B cell (primary cell): ENCODE measurements around the gene SMTN. TPM values are rescaled to one million over a fixed set of nuclear protein-coding genes. Genes with fewer than 3 reads are reported as not detected.
A peak's percentile ranks its signal among the peaks of the same experiment; 100 is the strongest.

Experiments used
- ATAC-seq: fragments of 200-7000 bp; cut with Tn5 transposase; one replicate; pipeline ENCODE4 v1.10.0; 2021; ENCODE audit warnings: low read depth, mild to moderate bottlenecking, moderate number of reproducible peaks, moderate library complexity
- CTCF ChIA-PET: fragments of 350-600 bp; sonication (Branson Sonifier 250); formaldehyde crosslinking; loops from one replicate; lab custom pipeline; 2021; ENCODE audit warnings: antibody characterized with exemption, inconsistent platforms; lab: Charles Lee
- POLR2A ChIA-PET: fragments of 350-600 bp; sonication (Branson Sonifier 250); formaldehyde crosslinking; loops from one replicate; lab custom pipeline; 2021; ENCODE audit warnings: antibody characterized with exemption; lab: Charles Lee
- DNase-seq: peaks from one replicate; pipeline ENCODE4 v3.0.0; 2013
- H2AFZ ChIP-seq: 2 replicates; pipeline ENCODE4 v1.6.1; 2012; ENCODE audit warnings: mild to moderate bottlenecking, low read depth, low read length; ENCODE audit not compliant: insufficient read depth, poor library complexity, severe bottlenecking
- H3K27ac ChIP-seq, 2 donors: 1 replicate in 1 of 2; 2 replicates in 1 of 2; pipeline ENCODE4 v1.5.1; 2012 to 2013; ENCODE audit warnings: low read length in 2 of 2, mild to moderate bottlenecking in 2 of 2, moderate library complexity in 1 of 2
- H3K27me3 ChIP-seq, 4 experiments: fragments of 200-600 bp in 1 of 4; sonication (generic) in 1 of 4; replicated peaks in 1 of 4; 1 replicate in 2 of 4; 2 replicates in 2 of 4; pipeline versions ENCODE4 v1.6.1 to v1.7.0; 2013 to 2016; ENCODE audit warnings: low read length in 3 of 4, mild to moderate bottlenecking in 2 of 4, mixed read lengths in 1 of 4, moderate library complexity in 1 of 4; ENCODE audit not compliant: insufficient read depth in 4 of 4, control insufficient read depth in 3 of 4; ENCODE audit errors: control extremely low read depth in 1 of 4
- H3K36me3 ChIP-seq, 2 experiments: replicated peaks in 1 of 2; 1 replicate in 1 of 2; 2 replicates in 1 of 2; pipeline versions ENCODE4 v1.6.1 to v1.7.1; 2013; ENCODE audit warnings: low read length in 1 of 2; ENCODE audit not compliant: insufficient read depth in 2 of 2, control insufficient read depth in 1 of 2; ENCODE audit errors: control extremely low read depth in 1 of 2, extremely low read depth in 1 of 2
- H3K4me1 ChIP-seq, 2 donors: fragments of 200-600 bp in 1 of 2; sonication (generic) in 1 of 2; 1 replicate in 1 of 2; 2 replicates in 1 of 2; pipeline versions ENCODE4 v1.5.1 to v1.6.1; 2013 to 2017; ENCODE audit warnings: low read length in 2 of 2; ENCODE audit not compliant: control insufficient read depth in 2 of 2, insufficient read depth in 2 of 2
- H3K4me2 ChIP-seq: replicated peaks from 2 replicates; pipeline ENCODE3; 2012; ENCODE audit warnings: mild to moderate bottlenecking, low read depth, low read length; ENCODE audit not compliant: poor library complexity, severe bottlenecking
- H3K4me3 ChIP-seq, 5 experiments: fragments of 200-600 bp in 1 of 5; sonication (generic) in 1 of 5; 1 replicate in 3 of 5; 2 replicates in 2 of 5; pipeline versions ENCODE4 v1.5.1 to v1.7.0; 2011 to 2016; ENCODE audit warnings: low read length in 4 of 5, mild to moderate bottlenecking in 4 of 5, low read depth in 2 of 5, control low read depth in 1 of 5, moderate library complexity in 1 of 5; ENCODE audit not compliant: insufficient read depth in 1 of 5; ENCODE audit errors: control extremely low read depth in 1 of 5, extremely low read depth in 1 of 5
- H3K79me2 ChIP-seq: fragments of 200-600 bp; sonication (generic); one replicate; pipeline ENCODE4 v1.6.0; 2016; ENCODE audit warnings: low read length; ENCODE audit not compliant: control insufficient read depth, insufficient read depth
- H3K9ac ChIP-seq: fragments of 200-600 bp; sonication (generic); 2 replicates; pipeline ENCODE4 v1.6.1; 2017; ENCODE audit warnings: mild to moderate bottlenecking, low read length, moderate library complexity
- H3K9me3 ChIP-seq, 3 donors: one replicate each; pipeline versions ENCODE4 v1.6.1 to v1.7.1; 2013; ENCODE audit warnings: low read length in 2 of 3; ENCODE audit not compliant: control insufficient read depth in 2 of 3, insufficient read depth in 1 of 3; ENCODE audit errors: control extremely low read depth in 1 of 3
- H4K20me1 ChIP-seq: 2 replicates; pipeline ENCODE4 v1.6.0; 2012; ENCODE audit warnings: mild to moderate bottlenecking, low read length; ENCODE audit not compliant: insufficient read depth, control insufficient read depth, poor library complexity, severe bottlenecking
- H3K27ac Mint-ChIP-seq: one replicate; pipeline ENCODE4 v1.8.0; 2021; ENCODE audit warnings: mixed read lengths
- H3K27me3 Mint-ChIP-seq: one replicate; pipeline ENCODE4 v1.8.0; 2021; ENCODE audit warnings: mixed read lengths
- H3K4me1 Mint-ChIP-seq: one replicate; pipeline ENCODE4 v1.8.0; 2021; ENCODE audit warnings: mixed read lengths
- H3K4me3 Mint-ChIP-seq: one replicate; pipeline ENCODE4 v1.8.0; 2021; ENCODE audit warnings: mixed read lengths
- H3K9me3 Mint-ChIP-seq: one replicate; pipeline ENCODE4 v1.8.0; 2022; ENCODE audit warnings: mixed read lengths; ENCODE audit not compliant: insufficient read depth
- EZH2 ChIP-seq: IDR thresholded peaks from 2 replicates; pipeline ENCODE4 v1.6.1; 2012; ENCODE audit warnings: borderline replicate concordance, low read depth, mild to moderate bottlenecking, moderate library complexity, low read length; ENCODE audit not compliant: insufficient read depth, poor library complexity, severe bottlenecking
- WGBS: methylation state at CpG from one replicate; pipeline ENCODE4 v1.1.5; 2013; ENCODE audit warnings: missing lambda C conversion rate; ENCODE audit not compliant: insufficient coverage; 5-methylcytosine and 5-hydroxymethylcytosine counted together
- intact Hi-C: fragments of 100-400 bp; cut with micrococcal nuclease; formaldehyde crosslinking; loops from one replicate; pipeline ENCODE4 v1.10.0; 2022
- polyA plus RNA-seq: library from polyadenylated mRNA; depleted of rRNA; stranded (reverse); fragments of >200 nt; gene quantifications from 2 replicates; pipeline ENCODE4 v1.2.3, GENCODE V29; 2012
- total RNA-seq, 2 donors: library from RNA; stranded (reverse); fragments of 120-200 nt in 1 of 2; gene quantifications; 1 replicate in 1 of 2; 2 replicates in 1 of 2; pipeline versions ENCODE4 v1.2.3 to v1.2.4, GENCODE V29; 2013 to 2022
- TF ChIP-seq, protein P1 (sequence below): fragments of 200-600 bp; IDR thresholded peaks from one replicate; pipeline ENCODE4 v1.8.0; 2022; ENCODE audit warnings: antibody characterized with exemption, mild to moderate bottlenecking

Gene SMTN
- total and polyA plus RNA-seq, 2 donors (not counting 1 experiment from before 2014, with no cell fraction given): 4.0 to 7.0 TPM

DNA sequence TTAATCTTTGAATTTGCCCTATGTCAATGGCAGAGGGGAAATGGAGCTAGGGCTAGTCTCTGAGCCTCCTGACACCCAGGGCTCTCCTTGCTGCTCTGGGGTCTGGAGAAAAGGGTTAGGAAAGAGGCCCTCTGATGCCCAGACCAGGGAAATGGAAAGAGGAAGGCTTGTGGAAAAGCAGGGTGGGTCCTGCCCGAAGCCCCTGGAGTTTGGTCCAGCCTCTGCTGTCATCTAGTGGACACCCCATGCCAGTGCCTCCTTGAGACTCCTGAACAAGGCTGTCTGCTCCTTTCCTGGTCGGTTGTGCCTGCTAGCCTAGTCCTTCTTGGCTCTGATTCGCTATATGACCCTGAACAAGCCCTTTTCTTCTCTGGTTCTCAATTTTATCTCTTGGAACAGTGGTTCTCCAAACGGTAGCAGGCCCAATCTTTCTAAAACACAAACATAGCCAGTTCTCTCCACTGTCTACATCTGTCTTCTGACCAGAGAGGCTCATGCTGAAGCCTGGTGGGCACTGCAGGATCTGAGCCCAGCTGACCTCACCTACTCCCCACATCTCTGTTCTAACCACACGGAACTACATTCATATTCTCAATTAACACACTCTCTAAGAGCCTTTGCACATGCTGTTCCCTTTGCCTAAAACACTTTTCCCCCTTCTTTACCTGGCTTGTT lies 68.0 kb downstream of the SMTN start:
- peaks cover 1 to 10% (median 4%) of the 10 kb centered on the region in 3 donors for H3K9me3 ChIP-seq
- no peaks in the 10 kb centered on the region for H3K4me1 ChIP-seq
- no peak overlapping the region for H3K4me2 ChIP-seq
- H3K27me3 Mint-ChIP-seq: peaks cover 14% of the 10 kb centered on the region
- H3K36me3 ChIP-seq: no peaks in the 10 kb centered on the region
- no peaks in the 10 kb centered on the region for H3K79me2 ChIP-seq
- H4K20me1 ChIP-seq: no peaks in the 10 kb centered on the region
- no peak overlapping the region for H3K27ac ChIP-seq
- H3K27ac Mint-ChIP-seq: no peak overlapping the region
- no peak overlapping the region for H2AFZ ChIP-seq
- H3K9ac ChIP-seq: no peak overlapping the region
- ATAC-seq (peak; percentile 78), DNase-seq (peak; percentile 57)
- TF ChIP-seq, protein P1, sequence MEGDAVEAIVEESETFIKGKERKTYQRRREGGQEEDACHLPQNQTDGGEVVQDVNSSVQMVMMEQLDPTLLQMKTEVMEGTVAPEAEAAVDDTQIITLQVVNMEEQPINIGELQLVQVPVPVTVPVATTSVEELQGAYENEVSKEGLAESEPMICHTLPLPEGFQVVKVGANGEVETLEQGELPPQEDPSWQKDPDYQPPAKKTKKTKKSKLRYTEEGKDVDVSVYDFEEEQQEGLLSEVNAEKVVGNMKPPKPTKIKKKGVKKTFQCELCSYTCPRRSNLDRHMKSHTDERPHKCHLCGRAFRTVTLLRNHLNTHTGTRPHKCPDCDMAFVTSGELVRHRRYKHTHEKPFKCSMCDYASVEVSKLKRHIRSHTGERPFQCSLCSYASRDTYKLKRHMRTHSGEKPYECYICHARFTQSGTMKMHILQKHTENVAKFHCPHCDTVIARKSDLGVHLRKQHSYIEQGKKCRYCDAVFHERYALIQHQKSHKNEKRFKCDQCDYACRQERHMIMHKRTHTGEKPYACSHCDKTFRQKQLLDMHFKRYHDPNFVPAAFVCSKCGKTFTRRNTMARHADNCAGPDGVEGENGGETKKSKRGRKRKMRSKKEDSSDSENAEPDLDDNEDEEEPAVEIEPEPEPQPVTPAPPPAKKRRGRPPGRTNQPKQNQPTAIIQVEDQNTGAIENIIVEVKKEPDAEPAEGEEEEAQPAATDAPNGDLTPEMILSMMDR: peak; percentile 66
- no peak for TF ChIP-seq EZH2
- no peaks in the 10 kb centered on the region for H3K27me3 ChIP-seq
- H3K9me3 Mint-ChIP-seq: no peaks in the 10 kb centered on the region
- no peaks in the 10 kb centered on the region for H3K4me1 Mint-ChIP-seq
- CTCF ChIA-PET: interaction anchor here (0.9 to 2.0 kb wide), 9 partner anchors 10 to 514 kb away, joined by 3 to 7 read pairs (median 4); no protein-coding TSS in a partner anchor
- H3K4me3 Mint-ChIP-seq: no peak overlapping the region
- WGBS: 24% methylated on average over 5 of the region's 5 CpGs
- intact Hi-C loops: loop anchor here (2.0 to 5.0 kb wide), 3 partner anchors 42 to 202 kb away; partner anchors contain the start of gene SELENOM
- no peak overlapping the region for H3K4me3 ChIP-seq
- POLR2A ChIA-PET: no interaction called here

DNA sequence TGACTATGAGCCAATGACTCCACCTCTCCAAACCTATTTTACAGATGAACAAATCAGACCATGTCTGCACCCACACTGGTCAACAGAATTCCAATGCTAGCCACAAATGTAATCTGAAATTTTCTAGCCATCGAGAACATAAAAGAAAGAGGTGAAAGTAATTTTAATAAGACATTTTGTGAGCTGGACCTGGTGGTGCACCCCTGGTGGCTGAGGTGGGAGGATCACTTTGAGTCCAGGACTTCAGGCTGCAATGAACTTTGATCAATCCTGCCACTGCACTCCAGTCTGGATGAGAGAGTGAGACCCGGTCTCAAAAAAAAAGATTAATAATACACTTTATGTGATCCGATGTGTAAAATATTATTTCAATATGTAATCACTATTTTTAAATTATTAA lies 69.5 kb downstream of the SMTN start:
- no peak for TF ChIP-seq EZH2
- TF ChIP-seq, protein P1: peak; percentile 15
- CTCF ChIA-PET: interaction anchor here (0.6 kb wide), 1 partner anchor 791 kb away, joined by 3 read pairs; no protein-coding TSS in a partner anchor

More for the DNA sequence above, 69.5 kb downstream of the SMTN start:
- H2AFZ ChIP-seq: no peak overlapping the region
- no peaks in the 10 kb centered on the region for H3K27me3 ChIP-seq
- H3K4me3 ChIP-seq: no peak overlapping the region
- no peak overlapping the region for H3K4me2 ChIP-seq
- POLR2A ChIA-PET: no interaction called here
- no peaks in the 10 kb centered on the region for H3K79me2 ChIP-seq
- no peak for DNase-seq
- no peaks in the 10 kb centered on the region for H3K9me3 Mint-ChIP-seq
- no peaks in the 10 kb centered on the region for H3K4me1 Mint-ChIP-seq
- H3K9ac ChIP-seq: no peak overlapping the region
- no peaks in the 10 kb centered on the region for H3K4me1 ChIP-seq
- H3K4me3 Mint-ChIP-seq: no peak overlapping the region
- no peak overlapping the region for H3K27ac ChIP-seq
- H3K27me3 Mint-ChIP-seq: peaks cover 9% of the 10 kb centered on the region
- no peak overlapping the region for H3K27ac Mint-ChIP-seq
- H3K9me3 ChIP-seq: peaks cover 0 to 4% (median 4%) of the 10 kb centered on the region in 3 donors
- no CpG with 5 or more reads among the region's 3 CpGs for WGBS
- no peaks in the 10 kb centered on the region for H4K20me1 ChIP-seq
- no peak for ATAC-seq
- intact Hi-C loops: no loop called here
- no peaks in the 10 kb centered on the region for H3K36me3 ChIP-seq
